Endothelial cell of hepatic sinusoid (primary cell): ENCODE measurements around the gene VPS45.
"Not testable (repeated sequence)": the region's sequence is repeated elsewhere in the genome, so short reads cannot be mapped to it uniquely, and the experiment has no call there.

Source experiments
- in situ Hi-C: cut with HindIII; loops from 2 replicates; pipeline ENCODE4 v1.10.0; 2017; ENCODE audit warnings: low sequenced_read_pairs

Gene VPS45

GRCh38 chr1:150067184-150068108 is at the start of gene VPS45:
Gene VPS45, plus strand, starts transcription at chr1:150067776. Its CDS starts 82 bp downstream, at chr1:150067858.
- in situ Hi-C loops: loop anchor here (5.0 kb wide), 1 partner anchor 45 kb away; no protein-coding TSS in a partner anchor

- in situ Hi-C loops: no loop called here
Measured at GRCh38 chr1:150018165-150018564, 49.4 kb upstream of the VPS45 start.

- in situ Hi-C loops: no loop called here
Measured at GRCh38 chr1:150020711-150021110, 46.9 kb upstream of the VPS45 start.

- in situ Hi-C loops: no loop called here
Measured at GRCh38 chr1:150021191-150021694, 46.3 kb upstream of the VPS45 start.

GRCh38 chr1:150022357-150022756 is 45.2 kb upstream of the VPS45 start:
- in situ Hi-C loops: no loop called here

GRCh38 chr1:150024156-150024555 is 43.4 kb upstream of the VPS45 start:
- in situ Hi-C loops: no loop called here

GRCh38 chr1:150028322-150028721 is 39.3 kb upstream of the VPS45 start:
- in situ Hi-C loops: no loop called here

GRCh38 chr1:150034336-150034735 is 33.2 kb upstream of the VPS45 start:
- in situ Hi-C loops: loop anchor here (5.0 kb wide), 1 partner anchor 48 kb away; no protein-coding TSS in a partner anchor

- in situ Hi-C loops: no loop called here
Measured at GRCh38 chr1:150049926-150050325, 17.6 kb upstream of the VPS45 start.

- in situ Hi-C loops: no loop called here
Measured at GRCh38 chr1:150051089-150051373, 16.5 kb upstream of the VPS45 start.

GRCh38 chr1:150051905-150052412 is 15.6 kb upstream of the VPS45 start:
- in situ Hi-C loops: not testable (repeated sequence)

GRCh38 chr1:150053926-150054325 is 13.7 kb upstream of the VPS45 start:
- in situ Hi-C loops: no loop called here

GRCh38 chr1:150055507-150055906 is 12.1 kb upstream of the VPS45 start:
- in situ Hi-C loops: not testable (repeated sequence)

- in situ Hi-C loops: no loop called here
Measured at GRCh38 chr1:150056407-150056806, 11.2 kb upstream of the VPS45 start.

- in situ Hi-C loops: loop anchor here (5.0 kb wide), 2 partner anchors 78 to 117 kb away; no protein-coding TSS in a partner anchor
Measured at GRCh38 chr1:150060260-150060659, 7.3 kb upstream of the VPS45 start.

GRCh38 chr1:150061632-150062101 is 5.9 kb upstream of the VPS45 start:
- in situ Hi-C loops: loop anchor here (5.0 kb wide), 2 partner anchors 79 to 116 kb away; no protein-coding TSS in a partner anchor

- in situ Hi-C loops: loop anchor here (5.0 kb wide), 2 partner anchors 80 to 115 kb away; no protein-coding TSS in a partner anchor
Measured at GRCh38 chr1:150062113-150062512, 5.5 kb upstream of the VPS45 start.

GRCh38 chr1:150065184-150065871 is 2.2 kb upstream of the VPS45 start:
- in situ Hi-C loops: loop anchor here (5.0 kb wide), 1 partner anchor 47 kb away; no protein-coding TSS in a partner anchor

GRCh38 chr1:150066328-150066727 is 1.2 kb upstream of the VPS45 start:
- in situ Hi-C loops: loop anchor here (5.0 kb wide), 1 partner anchor 46 kb away; no protein-coding TSS in a partner anchor

GRCh38 chr1:150066838-150067183 is 765 bp upstream of the VPS45 start:
- in situ Hi-C loops: loop anchor here (5.0 kb wide), 1 partner anchor 45 kb away; no protein-coding TSS in a partner anchor

- in situ Hi-C loops: loop anchor here (5.0 kb wide), 1 partner anchor 44 kb away; no protein-coding TSS in a partner anchor
Measured at GRCh38 chr1:150068109-150068435, 496 bp downstream of the VPS45 start.
